IPS DF 6.9 (cell line): ENCODE results near the gene GHRL.

Experiments
- DNase-seq: peaks from one replicate; pipeline ENCODE4 v3.0.0-alpha.2; 2013; ENCODE audit warnings: low read depth, low spot score
- H3K27ac ChIP-seq: one replicate; pipeline ENCODE4 v1.5.1; 2013; ENCODE audit warnings: low read length, control low read depth
- H3K27me3 ChIP-seq: 2 replicates; pipeline ENCODE4 v1.6.1; 2013; ENCODE audit warnings: mild to moderate bottlenecking, low read length; ENCODE audit not compliant: control insufficient read depth, insufficient read depth
- H3K36me3 ChIP-seq: 2 replicates; pipeline ENCODE4 v1.6.1; 2013; ENCODE audit warnings: low read length; ENCODE audit not compliant: control insufficient read depth, insufficient read depth
- H3K4me1 ChIP-seq: 2 replicates; pipeline ENCODE4 v1.6.1; 2013; ENCODE audit warnings: low read length; ENCODE audit not compliant: control insufficient read depth, insufficient read depth
- H3K4me3 ChIP-seq: 2 replicates; pipeline ENCODE4 v1.5.1; 2013; ENCODE audit warnings: mild to moderate bottlenecking, low read length
- H3K9me3 ChIP-seq: 2 replicates; pipeline ENCODE4 v1.6.1; 2013; ENCODE audit warnings: low read length, inconsistent platforms; ENCODE audit not compliant: control insufficient read depth, insufficient read depth
- whole genome bisulfite sequencing: extraction: QIAGEN DNeasy Blood & Tissue Kit; methylation state at CpG from one replicate; pipeline ENCODE4 v1.1.7; 2013; ENCODE audit warnings: mixed read lengths, missing lambda C conversion rate; ENCODE audit not compliant: insufficient read length, insufficient coverage; 5-methylcytosine and 5-hydroxymethylcytosine counted together

The GHRL gene

DNA sequence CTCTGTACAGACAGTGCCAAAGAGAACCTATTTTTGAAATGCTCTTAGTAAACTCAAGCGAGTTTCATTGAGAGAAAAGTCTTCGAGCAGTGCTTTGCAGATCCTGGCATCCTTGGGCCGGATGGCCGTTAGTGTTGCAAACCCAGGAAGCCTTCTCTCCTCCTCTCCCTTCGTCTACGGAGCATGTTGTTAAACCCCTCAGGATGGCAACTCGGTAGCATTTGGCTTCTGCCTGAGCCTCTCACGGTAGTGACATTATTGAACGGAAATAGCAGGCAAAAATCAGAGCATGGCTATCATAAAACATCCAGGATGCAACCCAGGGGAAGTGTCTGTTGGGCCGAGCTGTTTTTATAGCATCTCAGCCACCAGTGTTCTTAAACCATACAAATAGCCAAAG lies 34.8 kb upstream of the GHRL start:
- DNase-seq: no peak
- no peaks in the 10 kb centered on the region for H3K27me3 ChIP-seq
- H3K9me3 ChIP-seq: no peaks in the 10 kb centered on the region

DNA sequence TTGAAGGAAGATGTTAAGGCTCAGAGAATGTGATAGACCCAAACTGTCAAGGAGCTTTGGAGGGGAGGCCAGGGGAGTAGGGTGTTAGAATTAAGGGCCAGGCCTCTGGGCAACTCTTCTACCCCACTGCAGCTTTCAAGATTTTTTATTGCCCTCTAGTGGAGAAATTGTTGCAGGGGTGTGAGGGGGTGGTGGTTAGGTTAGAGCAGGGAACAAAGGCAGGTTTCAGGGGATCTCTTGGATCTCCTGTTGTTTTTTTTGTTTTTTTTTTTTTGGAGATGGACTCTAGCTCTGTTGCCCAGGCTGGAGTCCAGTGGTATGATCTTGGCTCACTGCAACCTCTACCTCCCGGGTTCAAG lies 29.6 kb upstream of the GHRL start:
- Histone ChIP-seq H3K4me1 (no peaks in the 10 kb centered on the region), H3K36me3 (peaks cover 10% of the 10 kb centered on the region; the same call in 1 of the 2 replicates), H3K9me3 (no peaks in the 10 kb centered on the region), H3K4me3 (no peak overlapping the region), H3K27ac (no peak overlapping the region), H3K27me3 (no peaks in the 10 kb centered on the region)
- no peak for DNase-seq
- no CpG with 5 or more reads among the region's 1 CpG for WGBS

More for the DNA sequence above, 34.8 kb upstream of the GHRL start:
- WGBS: no CpG with 5 or more reads among the region's 10 CpGs
- H3K4me3 ChIP-seq: no peak overlapping the region
- no peaks in the 10 kb centered on the region for H3K36me3 ChIP-seq
- no peak overlapping the region for H3K27ac ChIP-seq
- H3K4me1 ChIP-seq: no peaks in the 10 kb centered on the region

DNA sequence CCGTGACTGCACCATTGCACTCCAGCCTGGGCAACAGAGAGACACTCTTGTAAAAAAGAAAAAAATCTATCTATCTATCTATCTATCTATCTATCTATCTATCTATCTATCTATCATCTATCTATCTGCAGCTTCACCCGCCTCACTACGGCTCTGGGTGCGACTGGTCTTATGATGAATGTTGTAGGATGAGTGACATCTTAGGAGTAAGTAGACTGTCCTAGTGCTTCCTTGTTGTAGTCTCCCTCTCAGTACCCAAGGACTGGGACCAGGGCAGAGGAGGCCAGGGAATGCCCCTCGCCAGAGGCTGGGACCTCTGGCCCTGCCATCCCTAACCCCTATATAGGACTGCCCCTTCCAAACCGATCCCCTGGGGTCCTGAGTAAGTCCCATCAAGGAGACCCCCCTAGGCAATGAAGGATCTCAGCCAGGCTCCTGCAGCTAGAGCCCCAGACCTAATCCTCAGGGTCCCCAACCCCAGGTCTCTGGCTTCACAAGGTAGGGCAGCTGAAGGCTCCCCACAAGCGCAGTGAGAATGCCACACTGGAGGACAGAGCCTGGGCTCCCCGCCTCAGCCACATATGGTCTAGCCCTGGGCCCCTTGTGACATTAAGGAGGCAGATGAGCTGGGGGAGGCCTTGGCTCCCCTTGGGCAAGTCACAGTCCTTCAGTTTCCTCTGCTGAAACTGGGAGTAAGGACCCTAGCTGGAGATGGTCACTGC lies 29.0 kb upstream of the GHRL start:
- WGBS: no CpG with 5 or more reads among the region's 8 CpGs
- no peak overlapping the region for H3K27ac ChIP-seq
- no peak overlapping the region for H3K4me3 ChIP-seq
- H3K36me3 ChIP-seq: peaks cover 10% of the 10 kb centered on the region; the same call in 1 of the 2 replicates
- H3K9me3 ChIP-seq: no peaks in the 10 kb centered on the region
- DNase-seq: no peak
- H3K27me3 ChIP-seq: no peaks in the 10 kb centered on the region
- no peaks in the 10 kb centered on the region for H3K4me1 ChIP-seq

DNA sequence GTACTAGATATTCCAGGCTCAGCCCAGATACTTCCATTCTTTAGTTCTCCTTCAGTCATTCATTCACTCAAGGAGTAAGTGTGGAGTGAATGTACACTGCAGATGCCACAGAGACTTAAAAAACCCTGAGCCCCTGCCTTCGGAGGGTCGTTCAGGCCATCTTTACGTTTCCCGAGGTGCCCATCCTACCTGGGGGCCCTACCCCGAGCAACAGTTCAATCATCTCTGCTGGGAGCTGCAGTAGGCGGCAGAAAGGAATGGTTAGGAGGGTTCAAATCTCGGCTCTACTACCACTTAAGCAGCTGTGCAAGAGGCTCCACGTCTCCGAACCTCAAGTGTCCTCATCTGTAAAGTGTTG lies 27.6 kb upstream of the GHRL start:
- Histone ChIP-seq H3K9me3 (no peaks in the 10 kb centered on the region), H3K36me3 (peaks cover 19% of the 10 kb centered on the region), H3K4me1 (no peaks in the 10 kb centered on the region), H3K27ac (no peak overlapping the region), H3K27me3 (no peaks in the 10 kb centered on the region), H3K4me3 (peak overlapping the region; percentile 90)
- no CpG with 5 or more reads among the region's 9 CpGs for WGBS
- DNase-seq: no peak

DNA sequence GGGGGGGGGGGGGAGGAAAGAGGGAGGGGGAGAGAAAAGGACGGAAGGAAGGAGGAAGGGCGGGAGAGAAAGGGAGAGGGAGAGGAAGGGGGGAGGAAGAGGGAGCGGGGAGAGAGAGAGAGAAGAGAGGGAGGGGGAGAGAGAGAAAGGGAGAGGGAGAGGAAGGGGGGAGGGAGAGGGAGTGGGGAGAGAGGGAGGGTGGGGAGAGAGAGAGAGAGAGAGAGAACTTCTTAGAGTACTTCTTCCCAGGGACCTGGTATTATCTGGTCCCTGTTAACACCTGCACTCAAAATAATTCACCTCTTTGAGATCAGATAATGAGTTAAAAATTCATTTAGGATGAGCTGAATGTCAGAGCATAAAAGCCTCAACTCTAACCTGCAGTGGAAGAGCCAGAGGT lies 27.1 kb upstream of the GHRL start:
- no CpG with 5 or more reads among the region's 3 CpGs for WGBS
- Histone ChIP-seq H3K4me1 (no peaks in the 10 kb centered on the region), H3K27me3 (no peaks in the 10 kb centered on the region), H3K9me3 (no peaks in the 10 kb centered on the region), H3K27ac (no peak overlapping the region), H3K4me3 (peak overlapping the region; percentile 90; the same call in 1 of the 2 replicates), H3K36me3 (peaks cover 22% of the 10 kb centered on the region)
- DNase-seq: no peak

DNA sequence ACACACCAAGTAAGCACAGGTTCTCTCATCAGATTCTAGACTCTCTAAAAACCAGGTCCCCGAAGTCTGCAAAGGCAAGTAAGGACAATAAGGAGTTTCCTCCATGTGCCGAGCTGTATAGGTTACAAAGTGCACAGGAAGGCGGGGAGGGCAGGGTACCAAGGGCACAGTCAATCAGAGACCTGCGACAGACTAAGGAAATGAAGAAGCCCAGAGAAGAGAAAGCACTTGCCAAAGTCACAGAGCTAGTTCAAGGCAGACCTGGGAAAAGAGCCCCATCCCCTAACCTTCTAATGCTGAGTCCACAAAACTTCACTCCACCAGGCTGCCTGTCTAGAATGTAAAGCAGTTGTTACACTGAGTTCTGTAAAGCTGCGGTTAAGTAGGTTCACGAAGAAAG lies 26.5 kb upstream of the GHRL start:
- no peak overlapping the region for H3K27ac ChIP-seq
- H3K4me1 ChIP-seq: no peaks in the 10 kb centered on the region
- no peaks in the 10 kb centered on the region for H3K9me3 ChIP-seq
- no peaks in the 10 kb centered on the region for H3K27me3 ChIP-seq
- no peak overlapping the region for H3K4me3 ChIP-seq
- peaks cover 28% of the 10 kb centered on the region for H3K36me3 ChIP-seq
- DNase-seq: no peak
- no CpG with 5 or more reads among the region's 6 CpGs for WGBS

DNA sequence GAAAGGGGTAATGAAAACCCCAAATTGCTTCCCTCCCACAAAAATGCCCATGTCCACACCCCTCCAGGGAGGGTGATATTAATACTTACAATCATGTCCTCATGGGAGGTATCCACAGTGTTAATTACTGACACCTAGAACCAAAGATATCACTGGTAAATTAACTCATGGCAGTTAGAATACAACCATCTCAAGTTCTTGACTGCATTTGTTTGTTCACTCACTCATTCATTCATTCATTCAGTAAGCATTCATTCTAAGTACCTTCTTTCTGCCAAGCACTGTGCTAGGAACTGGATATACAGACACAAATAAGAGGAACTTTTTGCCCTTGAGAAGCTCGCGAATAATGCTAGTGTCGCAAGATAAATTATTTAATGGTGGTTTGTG lies 25.2 kb upstream of the GHRL start:
- Histone ChIP-seq H3K36me3 (peaks cover 33% of the 10 kb centered on the region), H3K27me3 (no peaks in the 10 kb centered on the region), H3K9me3 (no peaks in the 10 kb centered on the region), H3K4me3 (no peak overlapping the region), H3K4me1 (no peaks in the 10 kb centered on the region), H3K27ac (no peak overlapping the region)
- no peak for DNase-seq
- no CpG with 5 or more reads among the region's 3 CpGs for WGBS

DNA sequence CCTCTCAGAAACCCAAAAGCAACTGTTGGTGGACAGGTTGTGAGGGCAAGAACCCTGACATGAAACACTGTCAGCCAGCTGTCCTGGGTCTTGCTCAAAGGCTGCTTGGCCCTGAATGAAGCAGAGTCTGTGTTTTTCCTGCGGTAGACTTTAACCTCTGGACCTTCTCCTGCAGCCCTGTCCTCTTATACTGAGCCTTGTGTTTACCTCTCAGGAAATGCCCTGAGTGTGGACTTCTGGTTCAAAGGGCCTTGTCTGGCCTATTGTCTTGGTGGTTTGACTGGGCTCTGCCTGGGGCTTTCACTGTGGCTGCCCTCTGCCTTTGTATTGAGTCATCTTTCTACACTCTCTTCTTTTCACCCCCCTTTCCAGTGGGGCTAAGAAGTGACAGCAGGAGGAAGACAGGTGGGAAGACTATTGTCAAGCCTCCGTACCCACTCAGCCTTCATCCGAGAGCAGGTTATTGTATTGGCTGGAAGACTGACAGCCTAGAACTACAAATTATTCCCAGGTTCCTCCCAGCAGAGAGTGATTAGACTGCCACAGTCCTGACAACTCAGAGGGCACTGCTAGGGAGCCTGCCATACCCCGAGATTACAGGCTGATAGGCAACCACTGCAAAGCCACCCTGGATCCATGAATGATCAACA lies 24.7 kb upstream of the GHRL start:
- Histone ChIP-seq H3K4me1 (no peaks in the 10 kb centered on the region), H3K4me3 (no peak overlapping the region), H3K27ac (no peak overlapping the region), H3K27me3 (no peaks in the 10 kb centered on the region), H3K9me3 (no peaks in the 10 kb centered on the region), H3K36me3 (peaks cover 38% of the 10 kb centered on the region)
- DNase-seq: no peak
- no CpG with 5 or more reads among the region's 4 CpGs for WGBS

DNA sequence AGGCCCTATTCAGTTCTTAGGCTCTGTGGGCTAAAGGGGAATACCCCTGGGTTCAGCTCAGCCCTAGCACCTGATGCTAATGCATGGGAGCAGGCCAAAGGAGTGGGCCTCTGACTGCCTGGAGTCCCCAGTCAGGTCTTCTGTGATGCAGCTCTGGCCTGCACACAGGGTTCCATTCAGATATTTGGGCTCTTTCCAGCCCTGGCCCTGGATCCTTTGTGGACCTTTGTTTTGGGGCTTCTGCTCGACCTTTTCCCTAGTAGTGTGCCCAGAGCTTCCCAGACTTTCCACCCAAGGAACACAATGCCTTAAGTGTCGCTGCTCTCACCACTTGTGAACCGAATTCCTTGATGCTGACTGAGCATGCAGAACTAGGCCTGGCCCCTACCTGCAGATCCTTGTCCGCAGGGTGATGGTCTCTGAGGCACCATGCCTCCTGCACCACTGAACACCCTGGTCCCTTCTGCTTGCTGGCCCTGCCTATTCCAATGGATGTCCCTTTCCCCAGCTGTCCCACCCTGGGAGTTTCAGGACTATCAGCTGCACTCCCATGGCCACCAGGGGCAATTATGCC lies 23.1 kb upstream of the GHRL start:
- no CpG with 5 or more reads among the region's 4 CpGs for WGBS
- no peak for DNase-seq
- Histone ChIP-seq H3K4me1 (no peaks in the 10 kb centered on the region), H3K27ac (no peak overlapping the region), H3K9me3 (no peaks in the 10 kb centered on the region), H3K36me3 (peaks cover 48% of the 10 kb centered on the region), H3K4me3 (no peak overlapping the region), H3K27me3 (no peaks in the 10 kb centered on the region)

DNA sequence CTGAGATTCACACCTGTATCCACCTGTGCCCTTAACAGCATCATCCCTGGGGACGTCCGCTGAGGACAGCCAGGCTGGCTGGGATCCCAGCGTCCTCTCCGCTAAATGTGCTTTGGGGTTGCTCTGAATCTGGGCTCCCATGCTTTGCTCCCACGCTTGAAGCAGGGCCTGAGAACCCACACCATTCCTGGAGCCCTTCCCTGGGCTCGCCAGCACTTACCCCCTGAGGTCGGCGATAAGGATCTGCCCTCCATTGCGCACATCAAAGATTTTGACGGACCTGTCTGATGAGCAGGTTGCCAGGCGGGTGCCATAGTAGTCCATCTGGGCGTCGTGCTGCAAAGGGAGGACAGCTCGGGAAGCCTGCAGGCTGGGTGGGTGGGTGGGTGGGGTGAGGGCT lies 22.4 kb upstream of the GHRL start:
- H3K4me3 ChIP-seq: no peak overlapping the region
- no peaks in the 10 kb centered on the region for H3K9me3 ChIP-seq
- no peak overlapping the region for H3K27ac ChIP-seq
- no peak for DNase-seq
- no peaks in the 10 kb centered on the region for H3K27me3 ChIP-seq
- no peaks in the 10 kb centered on the region for H3K4me1 ChIP-seq
- no CpG with 5 or more reads among the region's 14 CpGs for WGBS
- peaks cover 52% of the 10 kb centered on the region for H3K36me3 ChIP-seq
